GM19193 (cell line): ENCODE results near the gene KIAA0753.

Experiments
- POLR2A ChIP-seq: IDR thresholded peaks from 4 replicates; pipeline ENCODE4 v1.6.1; 2011; ENCODE audit not compliant: insufficient read depth, insufficient read length; ENCODE audit errors: extremely low read depth

The KIAA0753 gene

GRCh38 chr17:6654841-6655731, 14.6 kb upstream of the KIAA0753 start:
- no peak for TF ChIP-seq POLR2A

- TF ChIP-seq POLR2A = no peak
Measured at GRCh38 chr17:6651919-6652452, 11.5 kb upstream of the KIAA0753 start.

GRCh38 chr17:6651354-6651918, 10.9 kb upstream of the KIAA0753 start, which contains the start of the genes C17orf100 and MED31:
TSS of gene C17orf100 (plus strand) at chr17:6651762. CDS start at chr17:6651914, 152 bp downstream.
TSS of gene MED31 (minus strand) at chr17:6651605. CDS start at chr17:6651528, 77 bp downstream.
- TF ChIP-seq POLR2A = peak; percentile 71

- no peak for TF ChIP-seq POLR2A
Measured at GRCh38 chr17:6648181-6648580, 7.7 kb upstream of the KIAA0753 start.

GRCh38 chr17:6643451-6644125, 3.1 kb upstream of the KIAA0753 start:
- TF ChIP-seq POLR2A = no peak

GRCh38 chr17:6642592-6642991, 2.1 kb upstream of the KIAA0753 start:
- no peak for TF ChIP-seq POLR2A

- no peak for TF ChIP-seq POLR2A
Measured at GRCh38 chr17:6641247-6641863, 844 bp upstream of the KIAA0753 start.

GRCh38 chr17:6639586-6640535, 650 bp downstream of the KIAA0753 start:
- TF ChIP-seq POLR2A = no peak

- no peak for TF ChIP-seq POLR2A
Measured at GRCh38 chr17:6639014-6639585, 1.4 kb downstream of the KIAA0753 start.

GRCh38 chr17:6638046-6638908, 2.2 kb downstream of the KIAA0753 start:
- no peak for TF ChIP-seq POLR2A

- no peak for TF ChIP-seq POLR2A
Measured at GRCh38 chr17:6637458-6637840, 3.1 kb downstream of the KIAA0753 start.
